HL-60/S4 (cell line): ENCODE measurements around the gene ADH5.
"Not testable (repeated sequence)": the region's sequence is repeated elsewhere in the genome, so short reads cannot be mapped to it uniquely, and the experiment has no call there.

Source experiments
- in situ Hi-C: fragments of 300-500 bp; cut with MboI; formaldehyde crosslinking; loops from 2 replicates; pipeline ENCODE4 v1.14.3; 2022; ENCODE audit warnings: low sequenced_read_pairs

Gene ADH5

GRCh38 chr4:99088481-99089365 lies at the start of gene ADH5:
Gene ADH5, minus strand, starts transcription at chr4:99088788. Its CDS starts 88 bp downstream, at chr4:99088700.
- in situ Hi-C loops: no loop called here

GRCh38 chr4:99136329-99136728 lies 47.7 kb upstream of the ADH5 start:
- in situ Hi-C loops: no loop called here

GRCh38 chr4:99135541-99136162 lies 47.1 kb upstream of the ADH5 start:
- in situ Hi-C loops: no loop called here

- in situ Hi-C loops: no loop called here
Observed at GRCh38 chr4:99134586-99134985, 46.0 kb upstream of the ADH5 start.

GRCh38 chr4:99131378-99131777 lies 42.8 kb upstream of the ADH5 start:
- in situ Hi-C loops: no loop called here

- in situ Hi-C loops: no loop called here
Observed at GRCh38 chr4:99126376-99126775, 37.8 kb upstream of the ADH5 start.

GRCh38 chr4:99121008-99121407 lies 32.4 kb upstream of the ADH5 start:
- in situ Hi-C loops: no loop called here

GRCh38 chr4:99120501-99120900 lies 31.9 kb upstream of the ADH5 start:
- in situ Hi-C loops: no loop called here

- in situ Hi-C loops: no loop called here
Observed at GRCh38 chr4:99117876-99118693, 29.5 kb upstream of the ADH5 start.

- in situ Hi-C loops: not testable (repeated sequence)
Observed at GRCh38 chr4:99117122-99117841, 28.7 kb upstream of the ADH5 start.

GRCh38 chr4:99109286-99109685 lies 20.7 kb upstream of the ADH5 start:
- in situ Hi-C loops: not testable (repeated sequence)

- in situ Hi-C loops: no loop called here
Observed at GRCh38 chr4:99104153-99104552, 15.6 kb upstream of the ADH5 start.

- in situ Hi-C loops: no loop called here
Observed at GRCh38 chr4:99103166-99103565, 14.6 kb upstream of the ADH5 start.

GRCh38 chr4:99102634-99103033 lies 14.0 kb upstream of the ADH5 start:
- in situ Hi-C loops: no loop called here

GRCh38 chr4:99100876-99101275 lies 12.3 kb upstream of the ADH5 start:
- in situ Hi-C loops: no loop called here

GRCh38 chr4:99099814-99100213 lies 11.2 kb upstream of the ADH5 start:
- in situ Hi-C loops: not testable (repeated sequence)

GRCh38 chr4:99099311-99099710 lies 10.7 kb upstream of the ADH5 start:
- in situ Hi-C loops: no loop called here

GRCh38 chr4:99091841-99092240 lies 3.3 kb upstream of the ADH5 start:
- in situ Hi-C loops: not testable (repeated sequence)

- in situ Hi-C loops: no loop called here
Observed at GRCh38 chr4:99091216-99091575, 2.6 kb upstream of the ADH5 start.

GRCh38 chr4:99090481-99091215 lies 2.1 kb upstream of the ADH5 start:
- in situ Hi-C loops: no loop called here
